NCI-H1436 treated with DMSO at 0.1 percent for 48 hours (cell line): ENCODE measurements around the gene TOMT.

Source experiments
- DNase-seq: peaks from one replicate; lab custom pipeline; 2025; lab: John Stamatoyannopoulos, UW

Gene TOMT

DNA sequence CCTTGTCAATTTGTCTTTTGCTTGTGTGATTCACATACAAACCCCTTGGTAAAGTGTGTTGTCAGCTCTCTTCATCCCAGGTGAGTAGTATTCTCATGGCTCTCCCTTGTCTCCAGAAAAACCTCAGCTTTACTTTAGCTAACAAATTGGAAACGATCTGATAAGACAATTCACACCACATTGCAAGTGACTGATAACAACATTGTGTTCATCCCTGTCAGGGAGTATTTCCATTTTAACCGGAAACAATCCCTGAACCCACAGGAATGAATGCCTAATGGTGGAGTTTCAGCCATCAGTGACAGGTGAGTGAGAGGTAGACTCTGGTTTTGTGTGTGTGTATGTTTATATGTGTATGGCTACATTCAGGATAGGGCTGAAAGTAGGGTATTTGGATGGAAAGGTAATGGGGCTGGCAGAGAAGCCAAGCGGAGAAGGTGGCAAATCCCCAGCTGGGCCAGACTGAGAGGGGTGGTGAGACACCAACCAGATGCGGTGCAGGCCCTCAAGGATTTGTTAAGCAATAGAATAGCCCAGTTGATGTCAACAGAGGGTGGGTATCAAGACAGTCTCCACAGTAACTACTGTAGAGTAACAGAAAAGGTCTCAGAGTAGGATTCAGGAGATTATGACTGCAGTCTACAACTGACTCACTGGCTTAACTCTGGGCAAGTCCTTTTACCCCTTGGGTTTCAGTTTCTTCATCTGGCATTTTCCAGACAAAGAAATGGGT is 17.5 kb upstream of the TOMT start:
- DNase-seq, result no peak

GRCh38 chr11:72091292-72091691 is 14.4 kb upstream of the TOMT start:
- no peak for DNase-seq

GRCh38 chr11:72098741-72099140 is 7.0 kb upstream of the TOMT start:
- no peak for DNase-seq

- DNase-seq, result no peak
Measured at GRCh38 chr11:72100009-72100408, 5.7 kb upstream of the TOMT start.

- no peak for DNase-seq
Measured at GRCh38 chr11:72100462-72100861, 5.3 kb upstream of the TOMT start.

- no peak for DNase-seq
Measured at GRCh38 chr11:72102162-72102561, 3.6 kb upstream of the TOMT start.

DNA sequence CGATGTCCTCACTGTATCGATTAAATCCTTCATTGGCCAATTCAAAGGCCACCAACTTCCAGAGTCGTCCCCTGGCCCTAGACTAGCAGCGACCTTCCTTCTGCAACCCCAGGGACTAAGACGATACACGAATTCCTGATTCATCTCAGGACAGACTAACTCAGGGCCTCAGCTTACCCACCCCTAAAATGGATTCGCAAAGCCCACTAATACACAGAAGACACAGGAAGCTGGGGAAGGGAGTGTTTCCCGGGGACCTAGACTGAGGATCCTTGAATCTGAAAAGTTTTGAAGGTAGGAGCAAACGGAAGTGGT is 3.1 kb upstream of the TOMT start:
- DNase-seq, result no peak

GRCh38 chr11:72102946-72103753 is 2.6 kb upstream of the TOMT start, which contains the start of gene LAMTOR1:
LAMTOR1 (minus strand) TSS chr11:72103297; CDS start chr11:72103224, 73 bp downstream.
- peak; percentile 86 for DNase-seq

DNA sequence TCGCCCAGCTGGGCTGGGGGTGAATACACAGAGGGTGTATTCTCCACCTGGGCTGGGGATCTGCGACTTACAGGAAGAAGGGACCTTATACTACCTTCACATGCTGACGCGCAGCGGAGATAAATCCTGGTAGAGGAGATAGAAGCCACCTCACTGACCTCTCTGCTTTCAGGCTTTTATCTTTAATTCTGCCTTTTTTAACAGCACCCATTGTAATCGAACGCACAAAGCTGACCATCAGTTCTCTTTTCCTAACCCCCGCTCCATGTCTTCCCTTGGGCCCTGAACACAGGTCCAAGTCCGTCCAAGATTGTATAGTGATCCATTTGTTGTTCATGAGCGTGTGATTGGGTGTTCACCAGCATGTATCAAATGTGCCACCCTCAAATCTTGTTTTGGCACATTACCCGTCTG is 2.0 kb upstream of the TOMT start:
- no peak for DNase-seq

DNA sequence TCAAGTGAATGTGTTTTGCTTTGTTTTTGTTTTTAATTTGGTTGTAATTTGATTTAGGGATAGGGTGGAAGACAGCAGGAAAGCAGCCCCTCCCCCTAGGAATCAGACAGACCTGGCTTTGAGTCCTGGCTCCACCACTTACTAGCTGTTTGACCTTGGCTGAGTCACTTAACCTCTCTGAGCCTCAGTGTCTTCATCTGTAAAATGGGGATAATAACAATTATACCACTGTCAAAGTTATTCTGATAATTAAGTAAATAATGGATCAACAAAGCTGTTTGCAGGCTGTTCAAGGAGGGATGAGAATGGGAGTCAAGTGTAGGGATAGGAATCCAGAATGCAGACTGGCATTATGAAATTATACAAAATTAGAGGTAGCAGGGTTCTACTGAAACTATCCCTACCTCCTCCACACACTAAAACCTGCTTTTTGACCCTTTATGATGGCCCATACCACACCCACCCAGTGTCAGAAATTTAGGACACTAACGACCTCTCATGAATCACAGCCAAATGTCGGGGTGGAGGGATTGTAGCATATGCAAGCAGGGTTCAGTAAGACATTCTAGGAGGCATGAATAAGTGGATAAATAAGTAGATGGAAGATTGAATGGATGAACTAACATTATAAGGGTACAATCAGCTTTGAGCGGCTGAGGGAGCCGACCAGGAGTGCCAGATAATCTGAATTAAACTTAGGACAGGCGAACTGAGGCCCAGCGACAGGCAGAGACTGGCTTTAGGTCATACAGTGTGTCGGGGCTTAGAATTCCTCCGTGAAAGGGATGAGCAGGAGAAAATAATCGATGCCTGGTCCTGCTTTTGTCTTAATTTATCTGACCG is 5.8 kb downstream of the TOMT start:
- no peak for DNase-seq

DNA sequence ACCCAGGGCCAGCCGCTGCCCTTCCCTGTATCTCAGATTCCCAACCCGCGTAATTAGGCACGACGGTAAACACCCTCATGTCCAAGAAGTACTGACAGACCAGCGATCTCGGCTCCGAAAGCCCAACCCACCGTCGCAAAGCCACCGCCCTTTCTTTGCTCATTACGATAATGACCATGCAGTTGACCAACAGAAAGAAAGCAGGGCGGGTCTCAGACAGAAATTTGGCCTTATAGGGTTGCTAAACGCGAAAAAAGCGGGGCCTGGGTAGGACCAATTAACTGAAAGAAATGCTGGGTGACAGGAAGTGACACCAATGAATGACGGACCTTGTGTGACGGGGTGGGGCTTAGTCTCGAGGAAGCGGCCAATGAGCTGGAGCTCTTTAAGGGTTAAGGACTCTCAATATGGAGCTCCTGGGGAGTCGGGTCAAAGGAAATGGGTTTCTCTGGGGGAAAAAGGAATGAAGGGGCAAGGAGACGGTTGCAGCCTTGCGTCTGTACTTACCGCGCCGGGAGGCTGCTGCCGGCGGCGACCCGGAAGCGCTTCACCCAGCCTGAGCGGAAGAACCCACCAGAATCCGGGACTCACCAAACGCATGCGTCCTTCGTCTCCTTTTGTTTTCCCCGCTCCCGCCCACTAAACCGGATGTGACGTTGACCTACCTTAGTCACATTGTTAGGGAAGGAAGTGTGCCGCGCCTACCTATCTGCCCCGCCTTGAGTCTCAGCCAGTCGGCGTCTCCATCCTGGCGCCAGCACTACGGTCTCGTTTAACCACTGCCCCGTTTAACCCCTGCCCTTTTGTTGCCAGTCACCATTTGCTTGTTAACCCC is 6.6 kb downstream of the TOMT start, which contains the start of gene ANAPC15:
Gene ANAPC15, minus strand, starts transcription at position 553 of the 835 bp plus-strand sequence. CDS start 1,419 bp downstream, outside the sequence.
- peak; percentile 98 for DNase-seq

GRCh38 chr11:72112978-72113808 is 7.5 kb downstream of the TOMT start:
- DNase-seq, result no peak

- no peak for DNase-seq
Measured at GRCh38 chr11:72114570-72114969, 8.8 kb downstream of the TOMT start.

DNA sequence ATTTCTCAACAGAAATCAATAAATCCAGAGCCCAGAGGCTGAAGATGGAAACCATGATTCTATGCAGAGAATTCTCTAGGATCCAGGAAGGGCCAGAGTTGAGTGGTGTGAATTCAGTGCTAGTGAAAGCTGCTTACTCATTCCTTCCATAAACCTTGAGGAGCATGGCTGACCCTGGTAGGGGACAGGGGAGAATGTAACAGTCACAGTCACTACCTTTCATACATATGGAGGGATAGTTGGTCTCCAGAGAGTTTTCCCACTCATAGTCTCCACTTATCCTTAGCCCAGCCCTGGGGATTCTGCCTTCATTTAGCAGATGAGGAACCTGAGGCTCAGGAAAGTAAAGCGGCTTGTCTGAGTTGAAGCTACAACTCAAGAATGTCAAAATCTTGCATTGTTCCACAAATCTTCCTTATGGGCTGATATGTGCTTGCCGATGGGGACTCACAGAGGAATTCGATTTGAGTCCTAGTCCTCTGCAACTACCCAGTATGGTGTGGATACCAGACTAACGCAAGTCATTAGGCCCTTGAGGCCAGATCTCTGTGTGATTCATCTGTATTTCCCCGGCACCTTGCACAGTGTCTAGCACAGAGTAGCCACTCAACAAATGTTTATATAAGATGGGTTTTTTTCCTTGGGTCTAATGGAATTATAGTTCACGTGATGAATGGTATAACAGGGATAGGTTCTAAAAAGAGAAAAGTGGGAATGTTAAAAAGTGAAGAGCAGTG is 10.5 kb downstream of the TOMT start:
- DNase-seq, result no peak

GRCh38 chr11:72119198-72119597 is 13.5 kb downstream of the TOMT start:
- DNase-seq, result no peak

DNA sequence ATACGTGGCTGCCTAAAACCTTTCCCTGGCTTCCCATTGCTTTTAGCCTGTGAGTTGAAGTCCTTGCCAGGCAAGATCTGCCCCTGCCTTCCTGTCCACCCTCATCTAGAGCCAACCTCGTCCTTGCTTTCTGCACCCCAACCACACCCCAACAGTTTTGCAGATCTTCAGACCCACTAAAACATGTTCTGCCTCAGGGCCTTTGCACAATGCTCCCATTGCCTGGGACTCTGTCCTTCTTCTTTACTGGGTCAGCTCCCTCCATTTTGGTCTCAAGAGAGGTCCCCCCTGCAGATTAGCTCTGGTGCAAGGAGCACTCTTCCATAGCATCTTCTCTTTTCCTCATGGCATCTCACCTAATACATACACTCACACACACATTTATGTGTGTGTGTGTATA is 15.2 kb downstream of the TOMT start:
- DNase-seq, result no peak

DNA sequence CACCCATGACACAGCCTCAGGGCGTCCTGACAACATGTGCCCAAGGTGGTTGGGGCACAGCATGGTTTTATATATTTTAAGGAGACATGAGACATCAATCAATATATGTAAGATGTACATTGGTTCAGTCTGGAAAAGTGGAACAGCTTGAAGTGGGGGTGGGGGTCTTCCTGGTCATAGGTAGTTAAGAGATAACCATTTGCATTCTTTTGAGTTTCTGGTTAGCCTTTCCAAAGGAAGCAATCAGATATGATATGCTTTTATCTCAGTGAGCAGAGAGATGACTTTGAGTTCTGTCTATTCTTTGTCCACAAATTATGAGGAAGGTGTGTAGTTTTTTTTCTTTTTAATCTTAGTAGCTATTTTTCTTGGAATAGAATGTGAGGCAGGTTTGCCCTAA is 16.9 kb downstream of the TOMT start:
- no peak for DNase-seq

- DNase-seq, result no peak
Measured at GRCh38 chr11:72123117-72123653, 17.5 kb downstream of the TOMT start.

GRCh38 chr11:72124046-72124445 is 18.3 kb downstream of the TOMT start:
- no peak for DNase-seq

DNA sequence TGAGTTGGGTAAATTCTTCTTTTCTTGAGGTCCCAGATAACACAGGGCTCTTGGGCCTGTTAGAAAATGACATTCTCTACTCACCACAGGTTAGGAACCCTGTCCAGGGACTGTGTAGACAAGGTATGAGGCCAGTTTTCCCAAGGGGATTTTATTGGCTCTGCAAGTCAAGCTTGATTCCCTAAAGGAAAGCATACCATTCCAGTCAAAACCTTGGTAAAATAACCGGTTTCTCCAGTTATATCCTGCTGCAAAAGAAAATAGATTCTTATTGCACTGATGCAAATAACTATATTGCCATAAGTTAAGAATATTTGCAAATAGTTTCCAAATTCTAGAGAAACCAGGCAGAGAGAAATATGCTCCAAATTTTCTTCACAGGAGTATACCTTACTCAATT is 20.2 kb downstream of the TOMT start:
- no peak for DNase-seq
